BE2C (cell line): ENCODE results near the gene SP7.

Experiments used
- DNase-seq: peaks from one replicate; pipeline ENCODE4 v3.0.0-alpha.2; 2020
- H3K27me3 ChIP-seq: fragments of 250-450 bp; sonication (Bioruptor Pico); 2 replicates; pipeline ENCODE4 v1.5.1; 2020; ENCODE audit warnings: mild to moderate bottlenecking
- H3K36me3 ChIP-seq: fragments of 250-450 bp; sonication (Bioruptor Pico); 2 replicates; pipeline ENCODE4 v1.5.1; 2020; ENCODE audit warnings: mild to moderate bottlenecking
- H3K4me1 ChIP-seq: fragments of 250-450 bp; sonication (Bioruptor Pico); 2 replicates; pipeline ENCODE4 v1.5.1; 2020
- H3K4me3 ChIP-seq: 2 replicates; pipeline ENCODE4 v1.5.1; 2011; ENCODE audit warnings: low read depth, low read length
- H3K9me3 ChIP-seq: fragments of 250-450 bp; sonication (Bioruptor Pico); 2 replicates; pipeline ENCODE4 v1.5.1; 2020
- TF ChIP-seq, protein P1 (sequence below): IDR thresholded peaks from 2 replicates; pipeline ENCODE4 v1.5.1; 2012; ENCODE audit warnings: mild to moderate bottlenecking, low read depth, low read length

Gene SP7

DNA sequence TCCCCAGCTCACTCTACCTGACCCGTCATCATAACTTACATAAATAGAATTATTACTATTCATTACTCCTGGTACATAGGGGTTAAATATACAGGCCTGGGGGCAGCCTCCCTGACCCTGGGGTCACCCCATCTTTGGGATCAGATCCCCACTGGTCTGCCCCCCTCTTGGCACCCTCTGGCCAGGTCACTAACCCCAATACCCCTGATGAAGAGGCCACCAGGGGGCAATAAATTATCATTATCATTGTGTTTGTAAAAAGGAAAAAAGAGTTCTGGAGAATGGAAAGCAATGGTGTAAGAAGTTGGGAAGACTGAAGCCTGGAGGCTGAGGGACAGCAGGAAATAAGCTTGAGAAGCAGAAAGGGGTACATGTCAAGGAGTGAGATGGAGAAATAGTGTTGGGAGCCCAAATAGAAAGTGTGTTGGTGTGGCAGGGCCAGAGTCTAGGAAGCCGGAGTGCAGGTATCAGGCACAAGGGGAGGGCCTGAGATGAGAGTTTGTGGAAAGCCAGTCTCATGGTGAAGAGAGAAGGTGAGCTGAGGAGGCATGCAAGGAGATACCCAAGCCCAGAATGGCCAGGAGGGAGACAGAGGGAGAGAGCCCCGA lies 8.6 kb downstream of the SP7 start:
- H3K9me3 ChIP-seq, result no peaks in the 10 kb centered on the region
- peaks cover 4% of the 10 kb centered on the region; the same call in 1 of the 2 replicates for H3K4me1 ChIP-seq
- H3K4me3 ChIP-seq, result no peak overlapping the region
- TF ChIP-seq, protein P1, sequence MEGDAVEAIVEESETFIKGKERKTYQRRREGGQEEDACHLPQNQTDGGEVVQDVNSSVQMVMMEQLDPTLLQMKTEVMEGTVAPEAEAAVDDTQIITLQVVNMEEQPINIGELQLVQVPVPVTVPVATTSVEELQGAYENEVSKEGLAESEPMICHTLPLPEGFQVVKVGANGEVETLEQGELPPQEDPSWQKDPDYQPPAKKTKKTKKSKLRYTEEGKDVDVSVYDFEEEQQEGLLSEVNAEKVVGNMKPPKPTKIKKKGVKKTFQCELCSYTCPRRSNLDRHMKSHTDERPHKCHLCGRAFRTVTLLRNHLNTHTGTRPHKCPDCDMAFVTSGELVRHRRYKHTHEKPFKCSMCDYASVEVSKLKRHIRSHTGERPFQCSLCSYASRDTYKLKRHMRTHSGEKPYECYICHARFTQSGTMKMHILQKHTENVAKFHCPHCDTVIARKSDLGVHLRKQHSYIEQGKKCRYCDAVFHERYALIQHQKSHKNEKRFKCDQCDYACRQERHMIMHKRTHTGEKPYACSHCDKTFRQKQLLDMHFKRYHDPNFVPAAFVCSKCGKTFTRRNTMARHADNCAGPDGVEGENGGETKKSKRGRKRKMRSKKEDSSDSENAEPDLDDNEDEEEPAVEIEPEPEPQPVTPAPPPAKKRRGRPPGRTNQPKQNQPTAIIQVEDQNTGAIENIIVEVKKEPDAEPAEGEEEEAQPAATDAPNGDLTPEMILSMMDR, result peak; percentile 59
- H3K27me3 ChIP-seq, result no peaks in the 10 kb centered on the region
- peak; percentile 28 for DNase-seq
- H3K36me3 ChIP-seq, result no peaks in the 10 kb centered on the region

DNA sequence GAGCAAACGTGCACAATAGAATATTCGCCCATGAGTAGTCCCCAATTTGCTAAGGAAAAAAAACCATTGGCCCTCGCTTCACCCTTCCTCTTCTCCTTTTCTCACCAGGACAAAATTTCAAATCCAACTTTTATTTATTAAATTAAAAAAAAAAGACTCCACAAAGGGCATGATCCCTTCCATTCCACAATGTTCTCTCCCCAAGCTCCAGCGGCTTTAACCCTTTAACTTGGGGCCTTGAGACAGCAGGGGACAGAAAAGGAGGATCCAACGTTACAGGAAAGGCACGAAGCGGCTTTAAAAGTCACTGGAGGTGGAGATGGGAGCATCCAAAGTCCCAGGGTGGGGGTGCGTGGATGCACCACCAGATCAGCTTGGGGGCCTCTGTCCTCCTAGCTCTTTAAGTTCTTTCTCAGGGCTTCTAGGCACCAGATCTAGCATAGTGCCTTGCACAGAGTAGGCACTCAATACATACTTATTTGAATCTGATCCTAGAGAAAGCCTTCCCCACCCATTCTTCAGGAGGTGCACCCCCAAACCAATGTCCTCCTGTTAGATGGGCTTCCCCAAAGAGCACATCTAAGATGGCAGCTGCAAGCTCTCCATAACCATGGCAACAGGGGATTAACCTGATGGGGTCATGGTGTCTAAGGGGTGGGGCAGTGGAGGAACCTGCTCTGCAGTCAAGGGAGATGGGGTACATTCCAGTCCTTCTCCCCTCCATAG lies 9.5 kb downstream of the SP7 start:
- no peak for DNase-seq
- H3K4me3 ChIP-seq, result no peak overlapping the region
- H3K27me3 ChIP-seq, result no peaks in the 10 kb centered on the region
- no peaks in the 10 kb centered on the region for H3K9me3 ChIP-seq
- TF ChIP-seq, protein P1, result no peak
- no peaks in the 10 kb centered on the region for H3K36me3 ChIP-seq
- H3K4me1 ChIP-seq, result peaks cover 4% of the 10 kb centered on the region; the same call in 1 of the 2 replicates

DNA sequence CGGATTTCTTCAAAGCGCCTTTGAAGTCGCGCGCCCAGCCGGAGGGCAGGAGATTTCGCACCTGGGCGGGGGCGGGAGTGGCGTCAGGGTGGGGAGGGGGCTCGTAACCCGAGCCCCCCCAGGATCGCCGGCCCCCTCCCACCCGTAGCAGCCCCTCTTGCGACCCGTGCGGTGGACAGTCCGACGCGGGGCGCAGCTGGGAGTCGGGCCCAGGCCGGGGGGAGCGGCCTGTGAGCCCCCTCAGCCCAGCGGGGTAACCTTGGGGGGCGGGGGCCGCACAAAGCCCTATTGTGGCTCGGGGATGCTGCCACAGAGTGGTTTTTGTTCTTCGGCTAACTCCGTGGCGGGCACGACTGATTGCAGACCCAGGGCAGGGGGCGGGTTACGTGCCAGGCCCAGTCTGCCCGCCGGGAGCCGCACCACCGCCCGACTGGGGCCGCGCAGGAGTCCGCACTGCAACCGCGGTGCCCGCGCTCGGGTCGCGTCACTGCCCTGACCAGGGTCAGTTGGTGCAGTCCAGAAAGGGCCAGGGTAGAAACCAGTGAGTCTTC lies 10.6 kb downstream of the SP7 start:
- no peaks in the 10 kb centered on the region for H3K27me3 ChIP-seq
- H3K4me3 ChIP-seq, result peak overlapping the region; percentile 77
- H3K9me3 ChIP-seq, result no peaks in the 10 kb centered on the region
- TF ChIP-seq, protein P1, result no peak
- H3K4me1 ChIP-seq, result peaks cover 4% of the 10 kb centered on the region; the same call in 1 of the 2 replicates
- peak; percentile 53 for DNase-seq
- no peaks in the 10 kb centered on the region for H3K36me3 ChIP-seq

DNA sequence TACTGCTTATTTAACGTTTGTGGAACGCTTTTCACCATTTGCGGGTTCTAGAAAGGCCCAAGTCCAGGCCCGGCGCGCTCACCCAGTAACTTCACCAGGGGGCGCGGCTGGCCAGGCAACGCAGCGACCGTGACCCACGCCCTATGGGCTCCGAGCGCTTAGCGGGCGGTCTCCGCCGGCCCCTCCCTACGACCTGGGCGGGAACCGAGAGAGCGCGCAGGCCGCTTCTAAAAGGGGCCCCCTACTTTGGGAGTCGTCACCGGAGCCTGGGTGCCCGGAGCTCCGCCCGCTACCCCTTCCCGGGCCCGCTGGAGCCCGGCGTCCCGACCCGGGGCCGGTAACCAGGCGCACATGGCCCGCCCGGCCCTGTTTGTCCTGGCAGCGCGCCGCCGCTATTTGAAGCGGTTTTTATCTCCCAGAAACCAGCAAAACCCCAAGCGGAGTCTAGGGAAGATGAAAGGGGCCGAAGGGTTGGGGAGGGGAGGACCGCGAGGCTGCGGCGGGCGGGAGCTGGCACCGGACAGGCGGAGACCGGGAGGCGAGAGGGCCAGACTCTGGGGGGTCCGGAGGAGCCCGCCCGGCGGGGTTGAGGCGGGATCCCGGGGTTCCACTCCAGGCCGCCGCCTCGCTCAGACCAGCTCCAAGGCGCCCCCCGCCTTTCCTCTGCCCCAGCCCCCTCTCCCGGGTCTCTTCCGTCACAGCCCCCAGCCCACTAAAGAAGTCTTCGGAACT lies 11.2 kb downstream of the SP7 start:
- H3K27me3 ChIP-seq, result no peaks in the 10 kb centered on the region
- DNase-seq, result peak; percentile 95

DNA sequence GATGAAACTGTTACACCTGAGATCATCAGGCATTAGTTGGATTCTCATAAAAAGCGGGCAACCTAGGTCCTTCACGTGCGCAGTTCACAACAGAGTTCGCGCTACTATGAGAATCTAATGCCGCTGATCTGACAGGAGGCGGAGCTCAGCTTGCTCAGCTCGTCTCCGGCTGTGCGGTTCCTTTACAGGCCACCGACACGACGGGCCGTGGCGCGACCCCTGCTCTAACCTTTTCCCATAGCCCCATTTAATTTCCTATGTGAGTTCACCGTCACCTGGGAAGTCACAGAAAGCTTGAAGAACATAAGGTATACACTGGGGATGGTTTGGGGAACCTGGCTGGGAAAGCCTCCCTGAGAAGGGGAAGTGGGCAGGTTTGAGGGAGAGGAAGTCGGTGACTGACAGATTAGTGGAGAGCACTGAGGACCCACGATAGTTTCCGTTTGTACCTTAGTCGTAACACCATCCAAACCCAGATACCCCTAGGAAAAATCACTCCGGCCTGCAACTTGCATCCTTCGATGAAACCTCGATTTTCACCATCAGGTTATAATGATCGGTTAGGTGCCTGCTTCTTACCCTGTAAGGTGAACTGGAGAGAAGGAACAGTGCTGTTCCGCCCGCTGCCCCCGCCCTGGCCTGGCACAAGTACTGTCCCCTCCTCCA lies 11.9 kb downstream of the SP7 start:
- no peaks in the 10 kb centered on the region for H3K36me3 ChIP-seq
- H3K4me1 ChIP-seq, result peaks cover 4% of the 10 kb centered on the region; the same call in 1 of the 2 replicates
- H3K9me3 ChIP-seq, result no peaks in the 10 kb centered on the region
- no peaks in the 10 kb centered on the region for H3K27me3 ChIP-seq
- TF ChIP-seq, protein P1, result no peak
- H3K4me3 ChIP-seq, result peak overlapping the region; percentile 77
- DNase-seq, result no peak

More for the DNA sequence above, 11.2 kb downstream of the SP7 start:
- TF ChIP-seq, protein P1, result peak; percentile 78
- H3K4me3 ChIP-seq, result peak overlapping the region; percentile 77
- no peaks in the 10 kb centered on the region for H3K9me3 ChIP-seq
- no peaks in the 10 kb centered on the region for H3K36me3 ChIP-seq
- peaks cover 4% of the 10 kb centered on the region; the same call in 1 of the 2 replicates for H3K4me1 ChIP-seq
